ENCODE data around the gene FUT9. TPM values are rescaled to one million over a fixed set of nuclear protein-coding genes. Genes with fewer than 3 reads are reported as not detected.

The FUT9 gene
- total RNA-seq, 1 donor from 2014 or later = not detected

GRCh38 chr6:96195272-96195671 lies 179.5 kb downstream of the FUT9 start:
- Mint-ChIP-seq H3K36me3 (ENCODE audit: low read depth) (no peaks in the 10 kb centered on the region), H3K9me3 (peaks cover 4% of the 10 kb centered on the region), H3K4me3 (no peak overlapping the region), H3K27me3 (no peaks in the 10 kb centered on the region), H3K27ac (no peak overlapping the region), H3K4me1 (no peaks in the 10 kb centered on the region)
- intact Hi-C loops (cut with micrococcal nuclease) = no loop called here
- ChIA-PET POLR2A (no interaction called here), CTCF (no interaction called here)
- no peak for TF ChIP-seq CTCF (IDR thresholded peaks at IDR 0.05)
- DNase-seq = no peak
- no peak for ATAC-seq (ENCODE audit: low read depth)

- no peak overlapping the region for H3K27ac Mint-ChIP-seq
- H3K27me3 Mint-ChIP-seq = no peaks in the 10 kb centered on the region
- H3K4me3 Mint-ChIP-seq = no peak overlapping the region
- H3K36me3 Mint-ChIP-seq (ENCODE audit: low read depth) = no peaks in the 10 kb centered on the region
- H3K9me3 Mint-ChIP-seq = peaks cover 4% of the 10 kb centered on the region
- H3K4me1 Mint-ChIP-seq = no peaks in the 10 kb centered on the region
- POLR2A ChIA-PET = no interaction called here
- TF ChIP-seq CTCF (IDR thresholded peaks at IDR 0.05) = no peak
- intact Hi-C loops (cut with micrococcal nuclease) = no loop called here
- CTCF ChIA-PET = no interaction called here
- no peak for DNase-seq
- ATAC-seq (ENCODE audit: low read depth) = no peak
These were observed 180.9 kb downstream of the FUT9 start for GRCh38 chr6:96196633-96197032.

GRCh38 chr6:96197241-96197640 lies 181.5 kb downstream of the FUT9 start:
- ChIA-PET CTCF (no interaction called here), POLR2A (no interaction called here)
- no peak overlapping the region for H3K4me3 Mint-ChIP-seq
- H3K9me3 Mint-ChIP-seq = peaks cover 4% of the 10 kb centered on the region
- H3K27ac Mint-ChIP-seq = no peak overlapping the region
- ATAC-seq (ENCODE audit: low read depth) (no peak), DNase-seq (no peak)
- no peak for TF ChIP-seq CTCF (IDR thresholded peaks at IDR 0.05)
- H3K27me3 Mint-ChIP-seq = no peaks in the 10 kb centered on the region
- no peaks in the 10 kb centered on the region for H3K36me3 Mint-ChIP-seq (ENCODE audit: low read depth)
- intact Hi-C loops (cut with micrococcal nuclease) = no loop called here
- H3K4me1 Mint-ChIP-seq = no peaks in the 10 kb centered on the region

- ChIA-PET POLR2A (no interaction called here), CTCF (no interaction called here)
- no peaks in the 10 kb centered on the region for H3K9me3 Mint-ChIP-seq
- no peaks in the 10 kb centered on the region for H3K4me1 Mint-ChIP-seq
- H3K27ac Mint-ChIP-seq = no peak overlapping the region
- ATAC-seq (ENCODE audit: low read depth) (no peak), DNase-seq (no peak)
- intact Hi-C loops (cut with micrococcal nuclease) = no loop called here
- no peak for TF ChIP-seq CTCF (IDR thresholded peaks at IDR 0.05)
- H3K27me3 Mint-ChIP-seq = no peaks in the 10 kb centered on the region
- H3K4me3 Mint-ChIP-seq = no peak overlapping the region
- no peaks in the 10 kb centered on the region for H3K36me3 Mint-ChIP-seq (ENCODE audit: low read depth)
These were observed 186.8 kb downstream of the FUT9 start for GRCh38 chr6:96202571-96202970.

GRCh38 chr6:96211341-96211740 lies 195.6 kb downstream of the FUT9 start:
- TF ChIP-seq CTCF (IDR thresholded peaks at IDR 0.05) = no peak
- Mint-ChIP-seq H3K27me3 (no peaks in the 10 kb centered on the region), H3K27ac (no peak overlapping the region), H3K9me3 (no peaks in the 10 kb centered on the region), H3K4me1 (no peaks in the 10 kb centered on the region), H3K4me3 (no peak overlapping the region), H3K36me3 (ENCODE audit: low read depth) (no peaks in the 10 kb centered on the region)
- DNase-seq (no peak), ATAC-seq (ENCODE audit: low read depth) (no peak)
- CTCF ChIA-PET = no interaction called here
- POLR2A ChIA-PET = no interaction called here
- intact Hi-C loops (cut with micrococcal nuclease) = no loop called here

All from activated B cell treated with CpG ODN at 0.5 μM for 24 hours (primary cell).